Smooth muscle cell (in vitro differentiated cells): ENCODE measurements around the gene MTX2. TPM values are rescaled to one million over a fixed set of nuclear protein-coding genes. Genes with fewer than 3 reads are reported as not detected.

Source experiments
- DNase-seq: peaks from one replicate; lab custom pipeline; 2025; ENCODE audit not compliant: unreplicated experiment; lab: John Stamatoyannopoulos, UW
- H2AFZ ChIP-seq: fragments of 200-600 bp; sonication (generic); 2 replicates; pipeline ENCODE4 v1.6.0; 2016; ENCODE audit warnings: antibody characterized with exemption, low read depth, mild to moderate bottlenecking
- H3F3A ChIP-seq: fragments of 200-600 bp; sonication (generic); 2 replicates; pipeline ENCODE4 v1.6.0; 2017; ENCODE audit warnings: antibody characterized with exemption, low read depth
- H3K27ac ChIP-seq: fragments of 200-600 bp; sonication (generic); 2 replicates; pipeline ENCODE4 v1.5.1; 2016; ENCODE audit warnings: low read depth, mild to moderate bottlenecking
- H3K27me3 ChIP-seq: fragments of 200-600 bp; sonication (generic); 2 replicates; pipeline ENCODE4 v1.6.1; 2016; ENCODE audit warnings: low read depth, mild to moderate bottlenecking
- H3K36me3 ChIP-seq: fragments of 200-600 bp; sonication (generic); 2 replicates; pipeline ENCODE4 v1.5.1; 2016; ENCODE audit warnings: low read depth
- H3K4me1 ChIP-seq: fragments of 200-600 bp; sonication (generic); 2 replicates; pipeline ENCODE4 v1.5.1; 2016; ENCODE audit warnings: low read depth
- H3K4me2 ChIP-seq: fragments of 200-600 bp; sonication (generic); 2 replicates; pipeline ENCODE4 v1.6.0; 2016; ENCODE audit warnings: mild to moderate bottlenecking
- H3K4me3 ChIP-seq: fragments of 200-600 bp; sonication (generic); 2 replicates; pipeline ENCODE4 v1.5.1; 2016; ENCODE audit warnings: mild to moderate bottlenecking
- H3K79me2 ChIP-seq: fragments of 200-600 bp; sonication (generic); 2 replicates; pipeline ENCODE4 v1.6.0; 2016; ENCODE audit warnings: low read depth, mild to moderate bottlenecking
- H3K9ac ChIP-seq: fragments of 200-600 bp; sonication (generic); 2 replicates; pipeline ENCODE4 v1.6.0; 2016; ENCODE audit warnings: low read depth
- H3K9me3 ChIP-seq: fragments of 200-600 bp; sonication (generic); replicated peaks from 2 replicates; pipeline ENCODE4 v1.5.1; 2016; ENCODE audit warnings: low read depth
- H4K20me1 ChIP-seq: fragments of 200-600 bp; sonication (generic); 2 replicates; pipeline ENCODE4 v1.6.0; 2016; ENCODE audit warnings: low read depth
- CTCF ChIP-seq: fragments of 200-600 bp; sonication (generic); IDR thresholded peaks from 2 replicates; pipeline ENCODE4 v1.5.1; 2017; ENCODE audit warnings: borderline replicate concordance, mild to moderate bottlenecking, antibody characterized with exemption; ENCODE audit not compliant: insufficient read depth, poor library complexity, severe bottlenecking
- WGBS: methylation state at CpG from one replicate; pipeline ENCODE4 v1.1.7; 2016; ENCODE audit warnings: low lambda C conversion rate; 5-methylcytosine and 5-hydroxymethylcytosine counted together
- polyA plus RNA-seq: library from polyadenylated mRNA; unstranded; fragments of >200 nt; fragmentation: Nextera tagmentation; extraction: Ambion mirVana; gene quantifications from 2 replicates; pipeline ENCODE4 v1.2.1, GENCODE V29; 2016
- total RNA-seq: library from RNA; depleted of rRNA; stranded (reverse); fragments of >200 nt; gene quantifications from 2 replicates; pipeline ENCODE4 v1.2.3, GENCODE V29; 2014

The MTX2 gene
- total and polyA plus RNA-seq, 2 experiments from 2014 or later = 27.7 to 39.2 TPM

- H3K27ac ChIP-seq = no peak overlapping the region
- H3F3A ChIP-seq = no peaks in the 10 kb centered on the region
- DNase-seq = no peak
- H2AFZ ChIP-seq = no peak overlapping the region
- H3K79me2 ChIP-seq = no peaks in the 10 kb centered on the region
- no peaks in the 10 kb centered on the region for H4K20me1 ChIP-seq
- H3K9ac ChIP-seq = no peak overlapping the region
- TF ChIP-seq CTCF = no peak
- H3K4me3 ChIP-seq = no peak overlapping the region
- H3K4me2 ChIP-seq = no peak overlapping the region
- no peaks in the 10 kb centered on the region for H3K9me3 ChIP-seq
- H3K4me1 ChIP-seq = no peaks in the 10 kb centered on the region
- WGBS = 93% methylated on average over 1 of the region's 1 CpG
- H3K36me3 ChIP-seq = peaks cover 20% of the 10 kb centered on the region
- no peaks in the 10 kb centered on the region for H3K27me3 ChIP-seq
Measured at GRCh38 chr2:176325732-176326131, 56.5 kb downstream of the MTX2 start.

GRCh38 chr2:176328149-176328548, 58.9 kb downstream of the MTX2 start:
- Histone ChIP-seq H2AFZ (no peak overlapping the region), H3K4me1 (no peaks in the 10 kb centered on the region), H3K79me2 (no peaks in the 10 kb centered on the region), H3K36me3 (peaks cover 20% of the 10 kb centered on the region), H3K27ac (no peak overlapping the region), H3K27me3 (no peaks in the 10 kb centered on the region), H3K4me3 (no peak overlapping the region), H4K20me1 (no peaks in the 10 kb centered on the region), H3K9ac (no peak overlapping the region), H3K9me3 (no peaks in the 10 kb centered on the region), H3F3A (no peaks in the 10 kb centered on the region), H3K4me2 (no peak overlapping the region)
- no peak for TF ChIP-seq CTCF
- 98% methylated on average over 3 of the region's 3 CpGs for WGBS
- no peak for DNase-seq

- H3K27me3 ChIP-seq = no peaks in the 10 kb centered on the region
- no peaks in the 10 kb centered on the region for H3K9me3 ChIP-seq
- no peak for TF ChIP-seq CTCF
- H3K36me3 ChIP-seq = peaks cover 20% of the 10 kb centered on the region
- H3K27ac ChIP-seq = no peak overlapping the region
- 97% methylated on average over 1 of the region's 1 CpG for WGBS
- no peak overlapping the region for H3K4me2 ChIP-seq
- no peaks in the 10 kb centered on the region for H3K4me1 ChIP-seq
- no peaks in the 10 kb centered on the region for H3K79me2 ChIP-seq
- no peak overlapping the region for H3K9ac ChIP-seq
- no peak overlapping the region for H3K4me3 ChIP-seq
- no peak for DNase-seq
- no peak overlapping the region for H2AFZ ChIP-seq
- no peaks in the 10 kb centered on the region for H4K20me1 ChIP-seq
- H3F3A ChIP-seq = no peaks in the 10 kb centered on the region
Measured at GRCh38 chr2:176330612-176331011, 61.4 kb downstream of the MTX2 start.

GRCh38 chr2:176331646-176332045, 62.4 kb downstream of the MTX2 start:
- H3K9me3 ChIP-seq = no peaks in the 10 kb centered on the region
- 89% methylated on average over 1 of the region's 1 CpG for WGBS

More at GRCh38 chr2:176331646-176332045, 62.4 kb downstream of the MTX2 start:
- Histone ChIP-seq H3K36me3 (peaks cover 20% of the 10 kb centered on the region), H3K27me3 (no peaks in the 10 kb centered on the region), H4K20me1 (no peaks in the 10 kb centered on the region), H3K27ac (no peak overlapping the region), H3K4me1 (no peaks in the 10 kb centered on the region), H3K4me3 (no peak overlapping the region), H3K4me2 (no peak overlapping the region), H2AFZ (no peak overlapping the region), H3K9ac (no peak overlapping the region), H3F3A (no peaks in the 10 kb centered on the region), H3K79me2 (no peaks in the 10 kb centered on the region)
- no peak for TF ChIP-seq CTCF
- DNase-seq = no peak
